PFSK-1 (cell line): ENCODE data around the gene PARD3B.

ENCODE experiments used
- POLR2AphosphoS5 ChIP-seq: IDR thresholded peaks from 2 replicates; pipeline ENCODE4 v1.6.1; 2012; ENCODE audit warnings: low read depth, mild to moderate bottlenecking, control low read depth, low read length, moderate library complexity
- REST ChIP-seq, 2 experiments: IDR thresholded peaks; 2 replicates each; pipeline versions ENCODE4 v1.6.1 to v1.8.0; 2011 to 2012; ENCODE audit warnings: low read depth in 2 of 2, low read length in 2 of 2, control low read depth in 1 of 2, inconsistent platforms in 1 of 2, mild to moderate bottlenecking in 1 of 2, moderate library complexity in 1 of 2; ENCODE audit not compliant: insufficient read depth in 1 of 2

- no peak for TF ChIP-seq POLR2AphosphoS5
- no peak for TF ChIP-seq REST (IDR thresholded peaks at IDR 0.05; ENCODE audit: insufficient read depth in 1 of 2, low read depth in 2 of 2, low read length in 2 of 2)
These were observed 297.6 kb downstream of the PARD3B start for GRCh38 chr2:204842661-204843485.
